ENCODE data around the gene ATP6V1B1. TPM values are rescaled to one million over a fixed set of nuclear protein-coding genes. Genes with fewer than 3 reads are reported as not detected.
A peak's percentile ranks its signal among the peaks of the same experiment; 100 is the strongest.

Gene ATP6V1B1
- total RNA-seq, 1 donor from 2014 or later = 3.7 TPM

GRCh38 chr2:70977605-70978205, 42.0 kb downstream of the ATP6V1B1 start:
- Mint-ChIP-seq H3K27me3 (ENCODE audit: low read depth) (no peaks in the 10 kb centered on the region), H3K27ac (ENCODE audit: unreplicated experiment) (peak overlapping the region; percentile 92), H3K36me3 (ENCODE audit: low read depth) (no peaks in the 10 kb centered on the region), H3K9me3 (ENCODE audit: low read depth) (no peaks in the 10 kb centered on the region), H3K4me1 (ENCODE audit: low read depth) (peaks cover 17% of the 10 kb centered on the region), H3K4me3 (ENCODE audit: unreplicated experiment) (peak overlapping the region; percentile 76)
- no peak for DNase-seq (ENCODE audit: low spot score)
- TF ChIP-seq CTCF (IDR thresholded peaks at IDR 0.05) = peak; percentile 65

- no peaks in the 10 kb centered on the region for H3K27me3 Mint-ChIP-seq (ENCODE audit: low read depth)
- peak; percentile 14 for TF ChIP-seq CTCF (IDR thresholded peaks at IDR 0.05)
- no peaks in the 10 kb centered on the region for H3K9me3 Mint-ChIP-seq (ENCODE audit: low read depth)
- no peaks in the 10 kb centered on the region for H3K36me3 Mint-ChIP-seq (ENCODE audit: low read depth)
- peak within 1 kb of the TSS; percentile 92 for H3K27ac Mint-ChIP-seq (ENCODE audit: unreplicated experiment)
- no peak for DNase-seq (ENCODE audit: low spot score)
- peak within 1 kb of the TSS; percentile 76 for H3K4me3 Mint-ChIP-seq (ENCODE audit: unreplicated experiment)
- peaks cover 17% of the 10 kb centered on the region for H3K4me1 Mint-ChIP-seq (ENCODE audit: low read depth)
These were observed 42.9 kb downstream of the ATP6V1B1 start, which contains the start of gene ANKRD53 for GRCh38 chr2:70978341-70979179. TSS of gene ANKRD53 (plus strand) at chr2:70978630. CDS start at chr2:70978646, 16 bp downstream.

GRCh38 chr2:70979180-70979488, 43.4 kb downstream of the ATP6V1B1 start:
- no peak overlapping the region for H3K27ac Mint-ChIP-seq (ENCODE audit: unreplicated experiment)
- no peak for TF ChIP-seq CTCF (IDR thresholded peaks at IDR 0.05)
- no peaks in the 10 kb centered on the region for H3K27me3 Mint-ChIP-seq (ENCODE audit: low read depth)
- DNase-seq (ENCODE audit: low spot score) = no peak
- H3K36me3 Mint-ChIP-seq (ENCODE audit: low read depth) = no peaks in the 10 kb centered on the region
- H3K9me3 Mint-ChIP-seq (ENCODE audit: low read depth) = no peaks in the 10 kb centered on the region
- peak overlapping the region; percentile 48 for H3K4me3 Mint-ChIP-seq (ENCODE audit: unreplicated experiment)
- H3K4me1 Mint-ChIP-seq (ENCODE audit: low read depth) = peaks cover 17% of the 10 kb centered on the region

GRCh38 chr2:70979626-70980025, 43.9 kb downstream of the ATP6V1B1 start:
- Mint-ChIP-seq H3K27ac (ENCODE audit: unreplicated experiment) (no peak overlapping the region), H3K36me3 (ENCODE audit: low read depth) (no peaks in the 10 kb centered on the region), H3K4me3 (ENCODE audit: unreplicated experiment) (peak overlapping the region; percentile 48), H3K27me3 (ENCODE audit: low read depth) (no peaks in the 10 kb centered on the region), H3K9me3 (ENCODE audit: low read depth) (no peaks in the 10 kb centered on the region), H3K4me1 (ENCODE audit: low read depth) (peaks cover 17% of the 10 kb centered on the region)
- no peak for DNase-seq (ENCODE audit: low spot score)
- TF ChIP-seq CTCF (IDR thresholded peaks at IDR 0.05) = no peak

GRCh38 chr2:70981421-70981820, 45.7 kb downstream of the ATP6V1B1 start:
- Mint-ChIP-seq H3K4me3 (ENCODE audit: unreplicated experiment) (no peak overlapping the region), H3K9me3 (ENCODE audit: low read depth) (no peaks in the 10 kb centered on the region), H3K4me1 (ENCODE audit: low read depth) (peaks cover 17% of the 10 kb centered on the region), H3K36me3 (ENCODE audit: low read depth) (peaks cover 7% of the 10 kb centered on the region), H3K27me3 (ENCODE audit: low read depth) (no peaks in the 10 kb centered on the region), H3K27ac (ENCODE audit: unreplicated experiment) (no peak overlapping the region)
- no peak for TF ChIP-seq CTCF (IDR thresholded peaks at IDR 0.05)
- DNase-seq (ENCODE audit: low spot score) = no peak

Data from chondrocyte (in vitro differentiated cells).